Keratinocyte (primary cell): ENCODE measurements around the gene FAM20C.

ENCODE experiments used
- EZH2 ChIP-seq: IDR thresholded peaks from one replicate; pipeline ENCODE4 v1.6.1; 2012; ENCODE audit warnings: inconsistent platforms, mild to moderate bottlenecking, low read length, moderate library complexity
- TF ChIP-seq, protein P1 (sequence below), 3 experiments: IDR thresholded peaks in 1 of 3; conservative IDR thresholded peaks in 1 of 3; optimal IDR thresholded peaks in 1 of 3; 2 replicates in 2 of 3; 3 replicates in 1 of 3; pipeline versions ENCODE3 to v1.5.1; 2011; ENCODE audit warnings: low read length in 3 of 3, mild to moderate bottlenecking in 3 of 3, moderate library complexity in 2 of 3, control low read depth in 1 of 3, inconsistent platforms in 1 of 3; ENCODE audit not compliant: insufficient read depth in 2 of 3; ENCODE audit errors: extremely low read depth in 1 of 3

GRCh38 chr7:209906-210305, 17.5 kb downstream of the FAM20C start:
- TF ChIP-seq, protein P1, sequence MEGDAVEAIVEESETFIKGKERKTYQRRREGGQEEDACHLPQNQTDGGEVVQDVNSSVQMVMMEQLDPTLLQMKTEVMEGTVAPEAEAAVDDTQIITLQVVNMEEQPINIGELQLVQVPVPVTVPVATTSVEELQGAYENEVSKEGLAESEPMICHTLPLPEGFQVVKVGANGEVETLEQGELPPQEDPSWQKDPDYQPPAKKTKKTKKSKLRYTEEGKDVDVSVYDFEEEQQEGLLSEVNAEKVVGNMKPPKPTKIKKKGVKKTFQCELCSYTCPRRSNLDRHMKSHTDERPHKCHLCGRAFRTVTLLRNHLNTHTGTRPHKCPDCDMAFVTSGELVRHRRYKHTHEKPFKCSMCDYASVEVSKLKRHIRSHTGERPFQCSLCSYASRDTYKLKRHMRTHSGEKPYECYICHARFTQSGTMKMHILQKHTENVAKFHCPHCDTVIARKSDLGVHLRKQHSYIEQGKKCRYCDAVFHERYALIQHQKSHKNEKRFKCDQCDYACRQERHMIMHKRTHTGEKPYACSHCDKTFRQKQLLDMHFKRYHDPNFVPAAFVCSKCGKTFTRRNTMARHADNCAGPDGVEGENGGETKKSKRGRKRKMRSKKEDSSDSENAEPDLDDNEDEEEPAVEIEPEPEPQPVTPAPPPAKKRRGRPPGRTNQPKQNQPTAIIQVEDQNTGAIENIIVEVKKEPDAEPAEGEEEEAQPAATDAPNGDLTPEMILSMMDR (optimal IDR thresholded peaks at IDR 0.05 in 1 of 3, IDR thresholded peaks at IDR 0.05 in 1 of 3, conservative IDR thresholded peaks at IDR 0.05 in 1 of 3; ENCODE audit: extremely low read depth in 1 of 3, insufficient read depth in 2 of 3, low read length in 3 of 3) = no peak
- TF ChIP-seq EZH2 = no peak
